HG03159 (cell line): ENCODE data around the gene DMBX1.

ENCODE experiments used
- ATAC-seq: cut with Tn5 transposase; IDR thresholded peaks from one replicate; pipeline ENCODE4 v1.9.1; 2021; ENCODE audit warnings: mild to moderate bottlenecking, moderate library complexity; ENCODE audit not compliant: unreplicated experiment

Gene DMBX1

DNA sequence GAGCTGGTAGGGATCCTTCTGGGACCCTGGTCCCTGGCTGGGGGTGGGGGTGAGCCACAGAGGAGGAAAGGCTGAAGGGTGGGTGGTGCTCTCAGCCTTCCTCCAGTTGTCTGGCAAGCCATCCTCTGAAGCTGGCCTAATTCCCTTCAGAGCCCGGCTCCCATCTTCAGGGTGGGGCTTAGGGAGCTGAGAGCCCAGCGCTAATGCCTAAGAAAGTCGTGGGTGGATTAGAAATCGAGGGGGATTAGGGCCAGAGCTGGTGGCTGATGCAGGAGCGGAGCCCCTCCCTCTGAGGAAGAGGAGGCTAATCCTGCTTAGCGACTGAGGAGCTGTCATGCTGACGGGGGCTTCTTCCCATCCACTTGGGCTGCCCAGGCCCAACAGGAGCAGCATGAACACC lies 30.8 kb upstream of the DMBX1 start:
- ATAC-seq = no peak

DNA sequence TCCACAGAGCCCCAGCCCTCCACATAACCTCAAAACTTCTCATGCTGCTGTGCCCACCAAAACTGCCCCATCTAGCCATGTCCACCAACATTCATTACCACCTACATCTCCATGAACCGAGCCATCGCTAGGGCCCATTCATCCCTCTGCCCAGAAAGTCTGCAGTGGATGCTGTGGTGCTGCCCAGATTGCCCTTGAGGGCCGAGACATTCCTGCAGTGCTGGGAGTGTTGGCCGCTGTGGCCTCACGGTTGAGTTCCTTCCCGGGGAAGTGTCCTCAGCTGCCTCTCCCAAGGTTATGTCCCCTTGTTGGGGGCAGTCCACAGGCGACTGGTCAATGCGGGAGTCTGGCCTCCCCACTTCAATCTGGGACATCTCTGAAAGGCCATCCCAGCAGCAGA lies 30.3 kb upstream of the DMBX1 start:
- ATAC-seq = no peak

DNA sequence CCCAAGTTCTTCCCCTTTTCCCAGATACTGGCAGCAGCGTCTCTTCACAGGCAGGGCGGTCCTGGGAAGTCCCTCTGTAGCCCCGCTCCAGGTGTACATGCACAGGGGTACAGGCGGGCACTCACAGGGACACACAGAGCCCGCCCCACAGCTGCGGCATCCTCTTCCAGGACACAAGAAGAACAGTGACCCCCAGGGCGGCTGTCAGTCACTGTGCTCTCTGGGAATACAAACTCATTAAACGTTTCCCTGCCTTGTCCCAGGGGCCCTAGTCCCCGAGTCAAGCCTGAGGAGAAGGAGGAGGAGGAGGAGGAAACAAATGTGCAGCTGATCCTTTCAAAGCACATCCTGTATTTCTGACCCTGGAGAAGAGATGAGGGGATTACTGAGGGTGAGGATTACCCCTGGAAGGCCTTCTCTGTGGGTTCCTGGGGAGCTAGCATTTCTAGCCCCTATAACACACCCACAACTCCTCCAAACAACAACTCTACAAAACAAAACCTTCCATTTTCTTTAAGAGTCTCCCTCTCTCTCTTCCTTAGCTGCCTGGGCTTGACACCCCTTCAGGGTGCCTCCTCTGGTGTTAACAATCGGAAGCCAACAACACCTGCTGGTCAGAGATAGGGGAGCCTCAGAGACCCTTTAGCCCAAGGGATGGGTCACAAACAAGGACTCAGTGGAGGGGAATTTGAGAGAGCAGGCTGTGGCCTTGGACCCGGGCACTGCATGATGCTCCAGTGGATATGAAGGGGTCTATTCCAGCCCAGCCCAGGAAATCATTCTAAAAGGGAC lies 28.4 kb upstream of the DMBX1 start:
- no peak for ATAC-seq

DNA sequence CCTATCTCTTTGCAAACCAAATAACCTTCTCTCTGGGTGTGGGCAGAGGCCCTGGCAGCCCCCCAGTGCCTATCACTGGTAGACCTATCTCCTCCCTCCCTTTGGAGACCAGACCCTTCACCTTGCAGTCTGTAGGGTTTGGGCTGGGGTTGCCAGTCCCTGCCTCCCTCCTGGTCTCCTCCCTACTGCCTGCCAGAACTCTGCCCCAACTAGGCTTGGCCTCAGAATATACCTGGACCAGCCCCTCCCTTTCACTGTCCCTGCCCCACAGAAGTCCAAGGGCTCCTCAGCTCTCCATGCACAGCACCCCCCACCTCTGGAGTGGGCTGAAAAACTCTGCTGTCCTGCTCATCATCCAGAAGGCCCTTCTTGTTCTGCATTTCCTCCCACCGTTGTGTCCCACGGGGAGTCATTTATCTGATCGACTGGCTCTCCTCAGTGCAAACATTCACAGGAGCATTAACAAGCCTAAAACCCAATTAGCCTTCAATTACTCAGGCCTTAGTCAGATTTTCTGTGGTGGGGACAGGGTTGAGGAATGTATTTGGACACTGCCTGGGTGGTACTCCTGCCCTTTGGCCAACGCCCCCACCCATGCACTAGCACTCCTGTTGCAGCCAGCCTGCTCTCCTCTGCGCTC lies 27.7 kb upstream of the DMBX1 start:
- no peak for ATAC-seq

DNA sequence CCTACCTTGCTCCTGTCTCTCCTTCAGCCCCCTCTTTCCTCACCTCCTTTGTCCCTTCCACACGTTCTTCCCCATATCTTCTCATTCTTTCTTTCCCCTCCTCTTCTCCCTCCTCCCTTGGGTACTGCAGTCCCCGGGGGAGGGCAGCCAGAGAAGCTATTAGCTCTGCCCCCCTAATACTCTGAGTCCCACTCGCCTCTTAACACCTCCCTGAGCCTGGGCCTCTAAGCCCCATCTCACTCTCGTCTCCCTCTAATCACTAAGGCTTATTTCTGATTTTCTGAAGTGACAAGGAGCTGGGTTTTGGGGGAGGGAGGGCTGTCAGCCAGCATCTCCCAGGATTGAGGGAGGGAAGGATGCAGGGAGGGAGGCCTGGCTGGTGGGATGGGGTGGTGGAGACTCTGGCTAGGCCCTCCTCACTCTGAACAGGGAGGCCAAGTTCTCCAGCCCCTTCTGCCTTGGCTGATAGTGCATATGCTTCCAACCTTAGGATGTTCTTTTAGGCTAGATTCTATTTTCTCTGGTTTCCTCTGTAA lies 25.6 kb upstream of the DMBX1 start:
- ATAC-seq = no peak

DNA sequence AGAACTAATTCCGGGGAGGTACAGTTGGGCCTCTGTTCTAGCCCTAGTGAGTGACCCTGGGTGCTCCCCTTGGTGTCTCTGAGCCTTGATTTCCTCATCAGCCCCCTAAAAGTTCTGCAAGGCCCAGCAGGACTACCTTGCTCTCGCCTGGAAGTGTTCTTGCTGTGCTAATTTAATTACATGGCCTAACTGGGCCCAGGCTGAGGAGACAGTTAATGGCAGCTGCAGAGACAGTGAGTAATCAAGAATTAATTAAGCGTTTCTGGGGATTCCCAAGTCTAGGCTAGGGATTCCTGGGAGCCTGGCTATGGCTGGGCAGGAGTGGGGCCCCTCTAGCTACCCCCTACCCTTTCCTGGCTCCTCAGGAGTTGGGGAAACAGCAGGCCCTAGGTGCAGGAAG lies 24.7 kb upstream of the DMBX1 start:
- no peak for ATAC-seq

DNA sequence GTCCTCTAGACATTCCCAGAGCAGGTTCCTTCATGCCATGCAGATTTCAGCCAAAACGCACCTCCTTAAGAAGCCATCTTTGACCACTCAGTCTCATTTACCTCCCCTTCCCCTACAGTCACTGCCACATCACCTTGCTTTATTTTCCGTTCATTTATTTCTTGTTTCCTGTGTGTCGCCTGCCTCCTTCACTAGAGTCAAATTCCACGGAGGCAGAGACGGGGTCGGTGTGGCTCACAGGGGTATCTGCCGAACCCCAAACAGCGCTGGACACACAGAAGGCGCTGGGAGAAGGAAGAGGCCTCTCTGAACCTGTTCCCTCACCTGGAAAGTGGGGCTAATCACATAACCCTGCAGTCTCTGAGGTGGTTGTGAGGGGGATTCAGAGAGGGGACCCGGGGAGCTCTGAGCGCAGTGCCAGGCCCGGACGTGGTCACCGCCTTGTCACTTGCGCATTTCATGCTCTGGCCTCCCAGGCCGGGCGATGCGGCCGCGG lies 23.6 kb upstream of the DMBX1 start:
- ATAC-seq = no peak

DNA sequence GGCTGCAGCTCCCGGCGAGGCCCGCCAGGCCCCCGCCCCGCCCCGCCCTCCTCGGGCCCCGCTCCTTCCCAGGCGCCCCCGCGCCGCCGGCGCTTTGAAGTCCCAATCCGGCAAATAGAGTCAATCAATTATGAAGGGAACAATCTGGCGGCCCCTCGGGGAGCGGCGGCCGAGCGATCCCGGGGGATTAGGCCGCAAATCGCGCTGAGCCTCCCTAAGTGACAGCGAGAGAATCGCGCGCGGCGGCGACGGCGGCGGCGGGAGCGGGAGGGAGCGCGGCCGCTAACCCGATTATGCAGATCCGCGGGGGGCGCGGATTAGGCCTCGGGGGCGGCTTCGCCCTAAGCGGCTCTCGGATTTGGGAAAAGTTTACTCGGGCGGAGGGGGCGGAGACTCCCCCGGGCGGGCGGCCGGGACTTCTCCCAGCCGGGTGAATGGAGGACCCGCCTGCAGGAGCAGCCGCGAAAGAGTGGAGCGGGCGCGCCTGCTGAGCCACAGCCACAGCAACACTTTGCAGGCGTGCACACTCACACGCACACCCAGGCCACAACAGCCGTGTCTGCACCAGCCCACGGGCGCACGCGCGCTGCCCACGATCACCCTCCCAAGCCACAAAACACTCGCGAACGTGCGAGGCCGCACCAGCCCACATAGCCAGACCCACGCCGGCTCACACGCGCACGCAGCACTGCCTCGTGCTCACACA lies 23.0 kb upstream of the DMBX1 start:
- no peak for ATAC-seq

DNA sequence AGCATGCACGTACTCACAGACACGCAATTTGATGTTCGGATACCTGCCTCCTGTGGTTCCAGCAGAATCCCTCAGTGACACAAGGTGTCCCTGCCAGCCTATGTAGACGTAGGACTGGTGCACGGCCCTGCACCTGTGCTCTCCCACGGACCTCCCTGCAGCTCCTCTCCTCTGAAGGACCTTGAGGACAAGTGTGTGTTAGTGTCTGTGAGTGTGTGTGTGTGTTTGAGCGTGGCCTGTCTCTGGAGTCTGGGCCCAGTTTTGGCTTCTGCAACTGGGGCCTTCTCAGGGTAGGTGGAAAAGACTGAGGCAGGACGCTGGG lies 22.5 kb upstream of the DMBX1 start:
- ATAC-seq = no peak

DNA sequence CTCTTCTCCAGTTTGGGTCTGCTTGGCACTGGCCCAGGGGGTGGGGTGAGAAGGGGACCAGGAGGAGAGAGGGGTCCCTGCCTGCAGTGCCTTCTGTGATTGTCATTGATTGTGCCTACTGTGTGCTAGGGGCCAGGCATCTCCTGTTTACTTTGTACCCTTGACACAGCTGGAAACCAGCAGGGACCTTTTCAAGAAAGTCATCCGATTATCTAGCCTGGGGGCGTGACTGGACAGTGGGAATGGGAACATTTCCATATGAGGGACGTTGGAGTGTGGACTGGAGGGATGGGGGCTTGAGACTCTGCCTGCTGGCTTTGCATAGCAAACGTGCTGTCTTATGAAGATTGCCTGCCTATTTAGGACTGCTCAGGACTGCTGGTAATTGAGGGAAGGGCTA lies 19.8 kb upstream of the DMBX1 start:
- no peak for ATAC-seq

DNA sequence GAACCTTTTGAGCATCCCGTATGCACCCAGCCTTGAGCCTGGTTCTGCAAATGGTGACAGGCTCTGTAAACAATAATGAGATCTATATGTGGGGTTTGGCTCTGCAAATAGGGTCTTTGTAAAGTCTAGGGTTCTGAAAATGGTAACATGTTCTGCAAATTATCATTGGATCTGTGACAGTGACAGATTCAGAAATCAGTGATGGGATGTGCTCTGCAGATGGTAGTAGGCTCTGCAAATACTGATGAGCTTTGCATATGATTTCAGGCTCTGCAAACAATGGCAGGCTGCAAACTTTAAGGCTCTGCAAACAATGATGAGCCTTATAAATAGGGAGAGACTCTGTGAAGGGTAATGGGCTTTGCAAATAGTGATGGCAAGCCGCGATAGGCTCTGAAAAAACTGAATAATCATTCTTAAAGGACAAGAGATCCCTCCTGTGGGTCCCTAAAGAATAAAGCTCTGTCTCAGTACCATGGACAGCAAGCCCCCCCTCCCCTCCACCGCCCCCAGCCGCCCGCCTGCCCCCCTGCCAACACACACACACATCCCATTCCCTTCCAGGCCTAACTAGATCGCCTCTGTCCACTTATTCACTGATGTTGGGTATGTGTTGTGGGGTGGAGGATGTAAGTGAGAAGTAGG lies 17.7 kb upstream of the DMBX1 start:
- no peak for ATAC-seq

DNA sequence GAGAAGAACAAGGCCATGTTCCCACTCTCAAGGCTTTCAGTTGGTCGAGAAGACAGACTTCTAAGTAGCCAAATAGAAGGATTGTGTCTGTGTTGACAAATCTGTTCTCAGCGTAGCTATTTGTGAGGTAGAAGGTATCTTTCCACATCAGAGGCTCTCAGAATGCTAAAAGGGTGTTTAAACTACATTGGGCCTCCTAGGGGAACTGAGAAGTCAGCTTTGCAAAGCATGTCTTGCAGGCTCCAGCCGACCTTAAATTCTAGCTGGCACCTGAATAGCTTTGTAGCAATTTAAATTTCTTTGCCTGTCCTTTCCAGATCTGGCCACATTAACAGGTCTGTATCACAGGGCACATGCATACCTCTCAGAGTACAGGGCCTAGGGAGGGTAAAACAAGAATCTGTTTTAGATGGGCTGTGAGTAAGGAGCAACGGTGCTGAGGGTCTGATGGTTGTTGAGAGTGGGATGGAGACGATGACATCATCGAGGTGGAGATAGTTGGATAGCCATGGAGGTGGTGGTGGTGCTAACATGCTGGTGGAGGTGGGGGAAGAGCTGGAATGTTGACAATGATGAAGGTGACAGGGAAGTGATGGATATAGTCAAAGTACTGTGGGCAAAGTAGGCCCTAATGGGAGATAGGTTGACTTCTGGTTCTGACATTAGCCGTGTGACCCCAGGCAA lies 17.0 kb upstream of the DMBX1 start:
- ATAC-seq = no peak

DNA sequence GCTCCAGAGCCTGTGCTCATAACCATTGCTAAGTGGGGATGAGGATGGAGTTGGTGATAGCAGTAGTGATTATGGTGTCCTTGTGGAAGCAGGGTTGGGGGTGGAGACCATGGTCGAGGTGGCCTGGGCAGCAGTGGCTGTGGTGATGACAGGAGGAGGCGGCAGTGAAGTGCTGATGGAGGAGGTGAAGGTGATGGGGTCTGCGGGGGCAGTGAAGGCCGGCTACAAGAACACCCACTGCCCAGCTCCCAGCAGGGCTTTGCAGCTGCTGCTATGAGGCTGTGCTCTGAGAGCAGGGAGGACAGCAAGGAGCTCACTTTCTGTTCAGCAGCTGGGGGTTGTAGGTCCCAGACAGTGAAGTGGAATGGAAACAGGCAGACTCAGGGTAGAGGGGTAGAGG lies 15.6 kb upstream of the DMBX1 start:
- no peak for ATAC-seq

DNA sequence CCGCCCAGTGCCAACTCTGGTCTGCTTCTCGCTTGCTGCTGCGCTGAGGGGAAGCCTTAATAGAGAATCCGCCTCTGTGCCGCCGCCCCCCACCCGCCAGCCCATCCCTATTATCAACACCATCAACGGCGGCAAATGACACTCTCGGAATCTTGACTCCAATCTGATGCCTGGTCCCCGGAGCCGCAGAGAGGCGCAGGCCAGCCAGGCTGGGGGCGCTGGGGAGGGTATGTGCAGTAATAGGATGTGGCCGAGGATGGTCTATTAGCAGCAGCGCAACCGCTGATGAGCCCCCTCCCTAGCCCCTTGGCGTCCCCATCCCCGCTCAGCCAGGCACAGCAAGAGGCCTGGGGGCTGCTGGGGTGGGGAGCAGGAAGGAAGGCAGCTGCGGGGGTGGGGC lies 15.1 kb upstream of the DMBX1 start:
- no peak for ATAC-seq

DNA sequence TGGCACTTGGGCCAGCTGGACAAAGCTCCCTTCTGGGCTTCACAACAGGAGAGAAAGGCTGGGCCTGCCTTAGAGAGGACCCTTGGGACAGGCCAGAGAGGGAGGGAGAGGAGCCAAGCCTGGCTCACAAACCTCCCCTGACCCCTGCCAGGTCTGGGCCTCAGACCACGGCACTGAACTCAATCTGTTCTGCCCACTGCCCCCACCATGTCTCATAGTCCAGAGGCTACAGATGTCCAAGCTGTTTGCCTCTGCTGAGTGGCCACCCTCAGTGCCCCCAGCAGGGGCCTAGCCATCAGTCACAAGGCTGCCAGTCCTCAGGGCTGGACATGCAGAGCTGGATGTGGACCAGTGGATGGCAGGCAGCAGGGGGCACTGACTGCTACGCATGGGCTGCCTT lies 13.0 kb upstream of the DMBX1 start:
- no peak for ATAC-seq

DNA sequence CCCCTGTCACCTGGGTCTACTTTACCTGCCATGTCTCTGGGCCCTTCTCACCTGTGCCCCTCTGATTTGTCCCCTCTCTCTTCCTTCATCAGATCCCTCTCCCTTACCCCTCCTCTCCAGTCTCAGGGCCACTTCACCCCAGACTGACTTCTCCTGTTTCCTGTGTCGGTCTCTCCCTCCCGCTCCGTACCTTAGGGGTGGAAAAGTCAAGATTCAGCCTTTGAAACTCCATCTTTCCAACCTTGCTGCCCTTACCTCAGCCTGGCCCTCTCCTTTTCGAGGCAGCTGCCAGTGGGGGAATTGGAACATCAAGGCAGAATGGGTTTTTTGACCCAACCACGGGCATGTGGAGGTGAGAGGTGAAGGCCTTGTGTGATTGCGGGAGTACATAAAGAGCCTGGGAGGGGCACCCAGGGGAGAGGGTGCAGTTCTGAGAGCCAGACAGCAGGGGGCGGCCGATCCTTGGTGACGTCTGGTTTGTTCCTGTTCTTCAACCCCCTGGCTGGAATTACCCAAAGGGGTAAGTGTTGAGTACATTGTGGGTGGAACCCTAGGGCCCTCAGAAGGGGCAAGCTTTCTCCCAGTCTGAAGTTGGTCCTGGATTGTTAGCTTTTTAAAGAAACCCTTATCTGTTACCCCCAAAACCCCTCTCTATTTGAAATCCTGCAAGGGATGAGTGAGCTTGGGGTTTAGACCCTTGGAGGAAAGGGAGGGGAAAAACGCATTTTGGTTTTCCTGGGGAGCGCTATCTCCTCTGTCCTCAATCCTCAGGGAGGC lies 12.3 kb upstream of the DMBX1 start:
- ATAC-seq = no peak

DNA sequence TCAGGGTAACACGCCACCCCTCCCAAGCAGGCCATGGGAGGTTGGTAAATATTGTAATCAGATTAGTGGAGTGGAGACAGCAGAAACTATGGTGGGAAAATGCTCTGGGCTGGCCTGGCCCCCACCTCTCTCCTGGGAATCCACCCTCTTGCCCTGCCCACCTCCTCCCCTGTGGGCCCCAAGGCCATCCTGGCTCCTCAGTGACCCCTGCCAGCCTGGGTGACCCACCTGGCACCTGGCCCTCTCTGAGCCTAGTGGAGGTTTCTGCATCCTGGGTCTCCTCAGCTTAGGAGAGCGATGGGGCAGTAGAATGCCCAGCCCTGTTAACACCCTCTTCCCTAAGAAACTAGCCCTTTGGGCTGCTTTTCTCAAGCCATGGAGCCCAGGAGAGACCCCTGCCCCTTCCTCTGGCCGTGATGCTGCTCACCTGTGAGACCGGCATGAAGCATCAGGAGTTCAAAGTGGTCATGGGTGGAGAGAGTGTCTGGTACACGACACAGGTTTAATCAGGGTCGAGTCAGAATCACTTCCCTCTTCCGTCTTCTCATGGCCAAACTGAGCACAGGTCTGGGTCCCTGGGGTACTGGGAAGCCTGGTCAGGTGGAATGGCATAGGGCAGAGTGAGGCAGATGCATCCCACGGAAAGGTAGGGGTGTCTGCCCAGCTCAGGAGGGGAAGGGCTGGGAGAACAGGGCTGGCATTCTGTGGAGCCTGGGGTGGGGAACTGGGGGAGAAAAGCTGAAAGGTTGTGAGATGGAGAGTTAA lies 10.7 kb upstream of the DMBX1 start:
- ATAC-seq = no peak

DNA sequence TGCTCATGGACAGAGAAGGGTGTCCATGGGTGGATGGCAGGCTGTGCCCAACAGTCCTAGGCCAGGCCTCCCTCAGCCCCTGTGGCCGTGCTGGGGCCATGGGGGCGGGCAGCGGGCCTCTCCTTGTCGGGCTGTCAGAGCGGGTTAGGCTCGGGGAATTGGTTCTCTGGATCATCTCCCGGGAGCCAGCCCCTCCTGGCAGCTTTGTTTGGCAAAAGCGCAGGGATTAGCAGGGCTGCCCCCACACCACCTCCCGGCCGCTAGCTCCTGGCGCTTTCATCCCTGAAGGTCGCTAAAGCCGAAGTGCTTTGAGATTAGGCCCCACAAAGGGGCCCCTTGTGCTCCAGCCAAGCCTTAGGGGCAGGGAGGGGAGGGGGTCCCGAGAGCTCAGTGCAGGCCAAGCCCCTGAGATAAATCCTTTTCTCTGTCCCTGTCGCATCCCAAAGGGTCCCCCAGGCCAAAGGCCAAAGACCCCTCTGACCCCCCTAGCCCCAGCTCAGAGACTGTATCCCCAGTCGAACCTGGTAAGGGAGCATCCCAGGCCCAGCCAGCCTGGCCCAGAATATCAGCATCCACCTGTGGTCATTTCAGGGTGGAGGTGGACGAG lies 9.8 kb upstream of the DMBX1 start:
- no peak for ATAC-seq
